IPS DF 6.9 (cell line): ENCODE measurements around the gene LARGE1.

Source experiments
- DNase-seq: peaks from one replicate; pipeline ENCODE4 v3.0.0-alpha.2; 2013; ENCODE audit warnings: low read depth, low spot score
- H3K27ac ChIP-seq: one replicate; pipeline ENCODE4 v1.5.1; 2013; ENCODE audit warnings: low read length, control low read depth
- H3K27me3 ChIP-seq: 2 replicates; pipeline ENCODE4 v1.6.1; 2013; ENCODE audit warnings: mild to moderate bottlenecking, low read length; ENCODE audit not compliant: control insufficient read depth, insufficient read depth
- H3K36me3 ChIP-seq: 2 replicates; pipeline ENCODE4 v1.6.1; 2013; ENCODE audit warnings: low read length; ENCODE audit not compliant: control insufficient read depth, insufficient read depth
- H3K4me1 ChIP-seq: 2 replicates; pipeline ENCODE4 v1.6.1; 2013; ENCODE audit warnings: low read length; ENCODE audit not compliant: control insufficient read depth, insufficient read depth
- H3K4me3 ChIP-seq: 2 replicates; pipeline ENCODE4 v1.5.1; 2013; ENCODE audit warnings: mild to moderate bottlenecking, low read length
- H3K9me3 ChIP-seq: 2 replicates; pipeline ENCODE4 v1.6.1; 2013; ENCODE audit warnings: low read length, inconsistent platforms; ENCODE audit not compliant: control insufficient read depth, insufficient read depth
- WGBS: extraction: QIAGEN DNeasy Blood & Tissue Kit; methylation state at CpG from one replicate; pipeline ENCODE4 v1.1.7; 2013; ENCODE audit warnings: mixed read lengths, missing lambda C conversion rate; ENCODE audit not compliant: insufficient read length, insufficient coverage; 5-methylcytosine and 5-hydroxymethylcytosine counted together

LARGE1 gene

DNA sequence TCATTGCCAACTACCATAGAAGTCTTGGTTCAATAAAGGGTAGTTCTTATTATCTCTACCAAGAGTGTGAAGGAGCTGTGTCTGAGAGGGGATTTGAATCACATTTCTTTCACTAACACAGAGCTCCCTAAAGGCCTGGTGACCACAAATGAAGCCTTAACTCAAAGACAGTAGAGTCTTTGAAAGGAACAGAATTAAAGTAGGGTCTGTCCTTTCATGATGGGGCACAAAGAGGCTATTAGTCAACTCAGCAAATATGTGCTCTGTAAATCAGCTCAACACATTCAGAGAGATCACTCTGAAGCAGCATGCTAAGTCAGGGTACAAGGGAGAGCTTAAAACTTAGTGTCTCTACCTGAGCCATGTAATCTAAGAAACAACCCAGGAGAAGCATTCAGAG lies 649.7 kb downstream of the LARGE1 start:
- Histone ChIP-seq H3K4me3 (no peak overlapping the region), H3K4me1 (no peaks in the 10 kb centered on the region), H3K9me3 (no peaks in the 10 kb centered on the region), H3K27me3 (no peaks in the 10 kb centered on the region), H3K36me3 (no peaks in the 10 kb centered on the region), H3K27ac (no peak overlapping the region)
- DNase-seq = no peak

DNA sequence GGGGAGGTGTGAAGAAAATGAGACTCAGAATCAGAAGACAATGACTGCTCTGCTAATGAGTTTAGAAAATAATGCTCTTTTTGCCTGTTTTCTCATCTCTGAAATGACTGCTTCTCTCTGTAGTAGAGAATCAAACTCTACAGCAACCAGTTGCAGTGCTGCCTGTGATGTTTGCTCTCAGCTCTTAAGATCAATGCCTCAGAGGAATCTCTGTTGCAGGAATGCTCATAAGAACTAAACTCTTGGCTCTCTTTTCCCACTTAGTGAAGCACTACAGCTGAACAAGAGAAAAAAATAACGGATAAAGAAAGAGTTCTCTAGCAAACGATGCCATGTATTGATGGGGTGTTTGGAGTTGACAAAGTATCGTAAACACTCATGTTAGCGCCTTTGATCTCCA lies 658.6 kb downstream of the LARGE1 start:
- Histone ChIP-seq H3K36me3 (no peaks in the 10 kb centered on the region), H3K9me3 (no peaks in the 10 kb centered on the region), H3K4me1 (no peaks in the 10 kb centered on the region), H3K4me3 (no peak overlapping the region), H3K27me3 (peaks cover 2% of the 10 kb centered on the region; the same call in 1 of the 2 replicates), H3K27ac (no peak overlapping the region)
- no peak for DNase-seq
- no CpG with 5 or more reads among the region's 4 CpGs for WGBS

DNA sequence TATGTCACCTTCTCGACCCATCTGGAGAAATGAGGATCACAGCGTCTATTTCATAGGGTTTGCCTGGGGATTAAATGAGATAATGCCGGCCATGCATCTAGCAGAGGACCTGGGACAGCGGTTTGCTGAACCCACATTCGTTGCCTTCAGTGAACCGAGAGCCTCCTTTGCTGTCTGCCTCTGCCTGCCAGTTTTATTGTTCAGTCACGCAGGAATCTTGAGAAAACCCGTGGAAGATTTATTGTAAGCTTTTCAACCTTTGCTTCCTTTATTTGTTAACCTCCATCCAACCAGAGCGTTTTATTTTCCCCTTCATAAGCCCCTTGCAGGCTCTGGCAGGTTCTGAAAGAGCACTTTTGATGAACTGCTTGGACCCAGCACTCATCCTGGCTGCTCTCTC lies 659.8 kb downstream of the LARGE1 start:
- Histone ChIP-seq H3K27me3 (peaks cover 2% of the 10 kb centered on the region; the same call in 1 of the 2 replicates), H3K9me3 (no peaks in the 10 kb centered on the region), H3K27ac (no peak overlapping the region), H3K36me3 (no peaks in the 10 kb centered on the region), H3K4me3 (no peak overlapping the region), H3K4me1 (no peaks in the 10 kb centered on the region)
- WGBS = no CpG with 5 or more reads among the region's 9 CpGs
- DNase-seq = no peak

DNA sequence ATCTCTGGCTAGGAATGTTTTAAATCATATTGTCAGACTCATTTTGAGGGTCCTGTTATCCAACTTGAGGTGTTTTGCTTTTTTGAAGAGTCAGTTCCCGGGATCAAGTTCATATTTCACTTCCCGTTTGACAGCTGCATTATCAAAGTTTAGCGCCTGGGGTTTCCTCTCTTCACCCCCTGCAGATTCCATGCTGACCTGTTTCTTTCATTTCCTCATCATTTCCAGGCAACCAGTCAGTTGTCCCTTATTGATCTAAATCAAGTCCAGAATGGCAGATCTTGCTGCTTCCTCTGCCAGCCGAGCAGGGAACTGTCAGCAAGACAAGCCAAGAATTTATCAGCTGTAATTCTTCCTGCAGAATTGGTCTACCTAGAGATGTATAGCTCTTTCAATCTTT lies 664.5 kb downstream of the LARGE1 start:
- Histone ChIP-seq H3K4me1 (no peaks in the 10 kb centered on the region), H3K27me3 (peaks cover under 1% of the 10 kb centered on the region; the same call in 1 of the 2 replicates), H3K36me3 (no peaks in the 10 kb centered on the region), H3K9me3 (no peaks in the 10 kb centered on the region), H3K27ac (no peak overlapping the region), H3K4me3 (no peak overlapping the region)
- WGBS = no CpG with 5 or more reads among the region's 4 CpGs
- no peak for DNase-seq

DNA sequence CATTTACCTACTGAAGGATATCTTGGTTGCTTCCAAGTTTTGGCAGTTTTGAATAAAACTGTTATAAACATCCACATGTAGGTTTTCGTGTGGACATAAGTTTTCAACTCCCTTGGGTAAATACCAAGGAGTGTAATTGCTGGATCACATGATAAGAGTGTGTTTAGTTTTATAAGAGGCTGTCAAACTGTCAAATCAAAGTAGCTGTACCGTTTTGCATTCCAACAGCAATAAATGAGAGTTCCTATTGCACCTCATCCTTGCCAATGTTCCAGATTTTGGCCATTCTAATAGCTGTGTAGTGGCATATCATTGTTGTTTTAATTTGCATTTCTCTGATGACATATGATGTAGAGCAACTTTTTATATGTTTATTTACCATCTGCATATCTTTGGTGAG lies 671.3 kb downstream of the LARGE1 start:
- Histone ChIP-seq H3K4me3 (no peak overlapping the region), H3K9me3 (no peaks in the 10 kb centered on the region; the same call in 1 of the 2 replicates), H3K27me3 (no peaks in the 10 kb centered on the region), H3K36me3 (no peaks in the 10 kb centered on the region), H3K4me1 (no peaks in the 10 kb centered on the region), H3K27ac (no peak overlapping the region)
- no peak for DNase-seq
- no CpG with 5 or more reads among the region's 2 CpGs for WGBS

DNA sequence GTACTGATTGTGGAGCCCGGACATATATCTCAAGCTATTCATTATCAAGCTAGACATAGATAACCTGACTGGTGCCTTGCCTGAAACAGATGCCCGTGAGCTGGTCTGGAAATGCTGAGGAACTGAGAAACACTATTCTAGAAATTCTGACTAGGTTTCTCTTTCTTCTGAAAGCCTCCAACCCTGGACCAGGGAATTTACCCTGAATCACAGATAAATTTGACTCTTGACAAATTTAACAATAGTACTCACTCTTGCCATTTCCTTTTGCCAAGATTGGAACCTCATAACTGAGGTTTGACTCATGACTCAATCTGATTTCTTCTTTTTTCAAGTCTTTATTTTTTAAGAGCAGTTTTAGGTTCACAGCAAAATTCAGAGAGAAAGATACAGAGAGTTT lies 672.5 kb downstream of the LARGE1 start:
- no CpG with 5 or more reads among the region's 2 CpGs for WGBS
- Histone ChIP-seq H3K27ac (no peak overlapping the region), H3K4me3 (no peak overlapping the region), H3K9me3 (no peaks in the 10 kb centered on the region; the same call in 1 of the 2 replicates), H3K4me1 (no peaks in the 10 kb centered on the region), H3K36me3 (no peaks in the 10 kb centered on the region), H3K27me3 (no peaks in the 10 kb centered on the region)
- no peak for DNase-seq

DNA sequence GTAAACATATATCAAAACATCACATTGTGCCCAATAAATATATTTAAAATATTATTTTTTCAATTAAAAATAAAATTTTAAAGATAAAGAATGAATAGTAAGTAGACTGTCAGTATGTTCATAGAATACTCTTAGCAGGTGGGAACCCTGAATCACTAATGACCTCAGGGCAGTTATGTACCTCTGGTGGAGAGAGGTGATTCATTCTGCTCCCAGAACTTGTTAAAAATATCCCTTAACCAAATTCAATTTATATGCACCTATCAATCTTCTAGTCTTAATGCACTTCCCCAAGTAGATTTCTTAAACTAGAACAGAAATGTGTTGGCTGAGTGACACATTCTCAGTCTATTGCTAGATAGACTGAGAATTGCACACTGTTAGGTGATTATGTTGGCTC lies 678.2 kb downstream of the LARGE1 start:
- H3K27me3 ChIP-seq = no peaks in the 10 kb centered on the region
- no peak overlapping the region for H3K27ac ChIP-seq
- no peaks in the 10 kb centered on the region for H3K4me1 ChIP-seq
- H3K9me3 ChIP-seq = no peaks in the 10 kb centered on the region; the same call in 1 of the 2 replicates
- no peak for DNase-seq
- no peaks in the 10 kb centered on the region for H3K36me3 ChIP-seq
- H3K4me3 ChIP-seq = no peak overlapping the region

DNA sequence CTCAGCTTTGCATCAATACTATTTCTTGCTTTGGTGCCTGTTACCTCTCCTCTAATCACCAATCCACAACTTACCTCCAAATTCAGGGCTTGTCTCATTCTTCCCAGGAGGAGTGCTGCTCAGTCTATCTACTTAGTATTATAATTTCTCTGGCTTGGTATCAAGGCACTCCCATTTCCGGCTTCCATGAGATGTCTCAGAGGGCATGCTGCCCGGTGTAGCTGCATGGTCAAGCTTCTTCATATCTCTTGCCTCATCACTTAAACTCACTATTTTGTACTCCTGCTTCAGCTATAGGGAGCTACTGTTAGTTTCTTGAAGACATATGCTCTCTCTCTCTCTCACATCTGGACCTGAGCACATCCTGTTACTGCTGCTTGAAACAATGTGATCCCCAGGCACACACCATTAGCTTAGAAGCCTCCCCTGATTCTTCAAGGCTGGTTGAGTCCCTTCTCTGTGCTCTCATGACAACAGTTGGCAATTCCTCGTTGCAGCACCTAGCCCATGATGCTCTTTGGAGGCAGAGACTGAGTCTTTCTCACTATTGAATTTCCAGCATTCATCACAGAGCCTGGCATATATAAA lies 679.3 kb downstream of the LARGE1 start:
- Histone ChIP-seq H3K36me3 (no peaks in the 10 kb centered on the region), H3K27me3 (no peaks in the 10 kb centered on the region), H3K4me3 (no peak overlapping the region), H3K9me3 (no peaks in the 10 kb centered on the region; the same call in 1 of the 2 replicates), H3K4me1 (no peaks in the 10 kb centered on the region), H3K27ac (no peak overlapping the region)
- DNase-seq = no peak
- WGBS = no CpG with 5 or more reads among the region's 3 CpGs

DNA sequence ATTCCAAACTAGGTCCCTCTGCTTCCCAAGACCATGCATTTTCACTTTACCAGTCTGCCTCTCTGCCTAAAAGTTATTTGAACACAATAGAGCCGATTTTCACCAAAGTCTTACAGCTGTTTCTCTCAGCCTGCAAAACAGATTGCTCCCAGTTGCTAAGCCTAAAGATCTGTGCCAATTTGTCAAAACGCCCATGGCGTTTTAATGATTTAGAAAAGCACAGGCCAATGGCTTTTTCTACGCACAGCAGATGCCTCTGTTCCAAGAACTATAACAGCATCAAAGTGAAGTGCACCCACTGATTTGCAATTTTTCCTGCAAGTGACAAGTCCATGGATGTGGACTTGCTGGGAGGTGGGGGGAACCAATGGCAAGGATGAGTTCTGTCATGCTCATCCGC lies 688.2 kb downstream of the LARGE1 start:
- Histone ChIP-seq H3K27ac (no peak overlapping the region), H3K36me3 (0 out of 2 replicates have a peak, but pooled peaks cover 2% of the 10 kb centered on the region), H3K9me3 (peaks cover 3% of the 10 kb centered on the region; the same call in 1 of the 2 replicates), H3K27me3 (no peaks in the 10 kb centered on the region), H3K4me3 (no peak overlapping the region), H3K4me1 (no peaks in the 10 kb centered on the region)
- WGBS = no CpG with 5 or more reads among the region's 5 CpGs
- no peak for DNase-seq

DNA sequence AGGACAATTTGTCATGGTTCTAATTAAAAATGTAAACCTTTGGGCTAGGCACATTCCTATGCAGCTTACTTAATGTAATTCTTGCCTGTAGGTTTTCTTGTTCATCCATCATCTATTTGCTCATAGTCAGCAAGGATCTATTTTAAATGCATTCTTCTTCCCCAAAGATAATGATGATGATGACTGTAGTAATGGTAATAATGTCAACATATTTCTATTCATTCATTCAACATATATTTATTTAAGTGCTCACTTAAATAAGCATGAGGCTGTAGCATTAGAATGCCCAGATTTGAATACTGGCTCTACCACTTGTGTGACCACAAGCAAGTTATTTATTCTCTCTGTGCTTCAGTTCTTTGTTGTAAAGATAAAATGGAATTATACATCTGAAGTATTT lies 692.5 kb downstream of the LARGE1 start:
- Histone ChIP-seq H3K4me3 (no peak overlapping the region), H3K27ac (no peak overlapping the region), H3K27me3 (no peaks in the 10 kb centered on the region), H3K9me3 (peaks cover 3% of the 10 kb centered on the region; the same call in 1 of the 2 replicates), H3K36me3 (0 out of 2 replicates have a peak, but pooled peaks cover 2% of the 10 kb centered on the region), H3K4me1 (no peaks in the 10 kb centered on the region)
- DNase-seq = no peak

DNA sequence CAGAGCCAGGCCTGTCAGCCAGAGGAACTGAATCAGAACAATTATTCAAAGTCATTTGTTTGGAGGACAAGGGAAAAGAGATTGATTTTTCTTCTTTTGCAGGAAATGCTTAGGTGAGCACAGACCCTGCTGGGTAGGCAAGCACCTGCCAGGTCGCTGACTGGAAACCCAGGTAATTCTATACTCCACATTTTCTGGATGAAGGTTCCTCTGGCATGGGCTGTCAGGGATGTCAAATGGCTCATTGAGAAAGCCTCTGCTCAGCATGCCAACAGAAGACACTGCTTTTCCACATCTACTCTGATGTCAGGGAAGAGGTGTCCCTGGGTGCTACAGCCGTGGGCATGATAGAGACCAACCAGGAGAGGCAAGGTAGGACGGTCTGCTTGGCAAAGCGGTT lies 695.4 kb downstream of the LARGE1 start:
- no CpG with 5 or more reads among the region's 4 CpGs for WGBS
- Histone ChIP-seq H3K9me3 (peaks cover 3% of the 10 kb centered on the region; the same call in 1 of the 2 replicates), H3K36me3 (0 out of 2 replicates have a peak, but pooled peaks cover 2% of the 10 kb centered on the region), H3K4me3 (no peak overlapping the region), H3K27me3 (no peaks in the 10 kb centered on the region), H3K27ac (no peak overlapping the region), H3K4me1 (no peaks in the 10 kb centered on the region)
- no peak for DNase-seq
